DOHH2 (cell line): ENCODE results near the gene CD40.

Experiments used
- CTCF ChIP-seq: fragments of 200-600 bp; sonication (generic); IDR thresholded peaks from one replicate; pipeline ENCODE4 v1.5.1; 2014; ENCODE audit warnings: antibody characterized with exemption, mild to moderate bottlenecking, low read depth, low read length; ENCODE audit not compliant: poor library complexity, severe bottlenecking
- EZH2phosphoT487 ChIP-seq: fragments of 200-600 bp; sonication (generic); IDR thresholded peaks from 2 replicates; pipeline ENCODE4 v1.6.1; 2017; ENCODE audit warnings: borderline replicate concordance, mild to moderate bottlenecking, antibody characterized with exemption, low read length, moderate library complexity, mixed read lengths

GRCh38 chr20:46118481-46119020, 437 bp downstream of the CD40 start:
- TF ChIP-seq CTCF, result no peak
- TF ChIP-seq EZH2phosphoT487, result no peak
